Stimulated activated CD4-positive, alpha-beta T cell treated with anti-CD3 and anti-CD28 coated beads, Interleukin-12 subunit alpha, Interleukin-12 subunit beta, amount 100 ng/mL, for 24 hours (primary cell): ENCODE data around the gene RALGPS1.

Source experiments
- DNase-seq, 2 experiments: peaks; one replicate each; pipeline ENCODE4 v3.0.0-alpha.2; 2020; ENCODE audit warnings: low read depth in 2 of 2

RALGPS1 gene

DNA sequence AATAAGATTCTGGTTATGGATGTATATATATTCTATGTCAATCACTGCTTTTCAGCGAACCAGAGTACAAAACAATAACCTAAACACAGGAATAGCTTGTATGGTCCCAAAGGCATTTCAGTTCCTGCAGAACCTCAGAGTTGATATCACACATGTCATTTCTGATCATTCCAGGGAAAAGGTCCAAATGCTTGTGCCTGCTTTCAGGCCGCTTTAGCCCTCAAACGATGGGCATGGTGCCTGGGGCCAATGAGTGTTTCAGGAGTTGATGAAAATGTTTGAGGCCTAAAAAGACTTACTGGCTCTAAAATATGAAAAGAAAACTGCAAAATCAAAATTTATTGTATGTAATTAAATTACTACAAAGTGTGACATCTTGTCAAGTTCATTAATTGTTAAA lies 185.1 kb downstream of the RALGPS1 start:
- no peak for DNase-seq

DNA sequence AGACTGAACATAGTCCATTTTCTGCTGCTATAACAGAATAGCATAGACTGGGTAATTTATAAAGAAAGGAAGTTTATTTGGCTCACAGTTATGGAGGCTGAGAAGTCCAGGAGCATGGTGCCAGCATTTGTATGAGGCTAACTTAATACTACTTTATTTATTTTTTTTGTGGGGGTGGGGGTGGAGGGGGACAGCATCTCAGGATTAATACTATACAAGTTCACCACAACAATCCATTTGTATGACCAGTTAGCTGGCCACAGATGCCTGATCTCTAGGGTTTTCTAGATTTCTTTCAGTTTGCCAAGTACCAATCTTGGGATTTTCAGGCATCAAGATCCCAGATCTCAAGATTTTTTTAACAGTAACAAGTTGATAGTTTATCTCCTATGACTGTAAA lies 187.6 kb downstream of the RALGPS1 start:
- no peak for DNase-seq

DNA sequence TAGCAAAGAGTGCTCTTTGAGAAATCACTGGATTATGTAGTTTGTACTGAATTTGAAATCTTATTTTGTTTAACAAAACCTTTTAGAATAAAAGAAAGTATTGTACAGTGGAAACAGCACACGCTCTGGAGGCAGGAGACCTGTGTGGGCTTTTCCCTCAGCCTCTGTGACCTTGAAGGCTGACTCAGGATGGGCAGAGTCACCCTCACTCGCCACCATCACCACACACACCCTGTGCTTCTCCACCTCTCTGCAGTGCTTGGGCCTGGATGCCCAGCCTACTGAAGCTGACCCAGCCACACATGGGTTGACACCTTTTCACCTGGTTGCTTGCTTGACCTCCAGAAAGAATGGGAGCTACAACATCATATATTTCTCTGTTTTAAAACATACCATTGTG lies 188.2 kb downstream of the RALGPS1 start:
- no peak for DNase-seq

DNA sequence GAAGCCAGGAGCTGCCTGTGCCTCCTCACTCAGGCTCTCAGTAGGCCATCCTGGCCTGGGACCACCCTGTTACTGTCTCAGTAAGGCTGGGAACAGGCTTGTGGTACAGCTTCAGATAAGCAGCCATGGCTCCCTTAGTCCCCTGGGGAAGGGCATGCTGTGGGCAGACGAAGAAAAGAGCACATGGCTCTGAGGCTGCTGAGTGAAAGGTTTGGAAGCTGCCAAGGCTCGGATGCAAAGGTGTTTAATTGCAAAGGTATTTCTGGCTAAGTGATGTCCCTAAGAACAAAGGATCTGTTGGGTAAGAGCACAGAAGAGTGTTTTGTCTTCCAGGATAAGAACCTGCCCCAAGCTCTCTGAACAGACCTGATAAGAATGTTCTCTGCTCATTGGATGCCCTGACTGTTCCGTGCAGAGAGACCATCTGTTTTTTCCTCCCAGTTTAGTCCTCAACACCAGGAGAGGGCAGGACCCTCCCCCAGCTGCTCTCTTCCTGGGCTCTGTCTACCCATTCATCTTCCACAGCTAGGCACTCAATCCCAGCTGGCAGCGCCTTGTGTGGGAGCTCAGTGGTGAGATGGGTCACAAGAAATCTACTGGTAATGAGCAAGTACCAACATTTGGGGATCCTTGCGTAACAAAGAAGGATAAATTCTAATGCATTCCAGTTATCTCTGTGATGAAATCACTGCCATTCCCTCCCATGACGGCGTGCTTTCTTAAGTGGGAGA lies 190.2 kb downstream of the RALGPS1 start:
- no peak for DNase-seq

DNA sequence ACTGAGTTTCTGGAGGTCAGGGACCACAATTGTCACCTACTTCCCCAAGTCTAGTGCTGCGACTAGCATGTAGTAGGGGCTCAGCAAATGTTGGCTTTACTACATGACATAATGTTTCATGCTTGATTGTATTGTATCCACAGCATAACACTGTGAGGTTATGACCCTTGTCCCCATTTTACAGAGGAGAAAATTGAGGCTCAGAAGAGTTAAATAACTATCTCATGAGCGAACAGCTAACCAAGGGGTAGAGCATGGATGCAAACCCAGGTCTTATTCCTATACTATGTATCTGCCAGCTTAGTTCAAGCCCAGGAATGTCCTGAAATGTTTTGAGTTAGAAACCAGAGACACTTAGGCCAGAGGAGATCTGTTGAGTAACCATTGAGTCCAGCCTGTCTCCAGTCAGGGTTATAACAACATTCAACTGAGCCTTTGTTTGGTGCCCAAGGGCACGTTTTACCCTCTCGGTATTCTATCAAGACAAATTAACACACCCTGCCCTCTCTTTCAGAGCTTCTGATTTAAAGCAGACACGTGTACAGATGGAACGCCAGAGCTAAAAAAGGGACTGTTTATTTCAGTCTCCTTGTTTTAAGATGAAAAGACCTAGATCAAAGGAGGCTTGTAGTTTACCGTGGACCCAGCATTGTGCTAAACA lies 191.4 kb downstream of the RALGPS1 start:
- no peak for DNase-seq

DNA sequence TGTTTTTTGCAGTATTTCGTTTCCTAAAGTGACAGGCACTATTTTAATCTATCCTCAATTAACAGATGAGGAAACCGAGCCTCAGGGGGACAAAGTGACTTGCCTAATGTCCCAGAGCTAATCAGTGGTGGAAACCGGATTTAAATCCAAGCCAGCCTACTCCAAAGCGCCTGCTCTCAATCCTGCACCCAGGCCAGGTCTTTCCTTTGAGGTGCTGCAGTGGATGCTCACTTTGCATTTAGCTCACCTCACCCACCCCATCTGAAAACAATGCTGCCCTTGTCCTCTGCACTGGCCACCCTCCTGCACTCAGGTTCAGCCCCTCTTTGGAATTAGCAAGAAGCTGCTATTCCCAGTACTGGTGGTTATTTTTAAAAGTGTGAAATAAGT lies 191.9 kb downstream of the RALGPS1 start:
- DNase-seq: no peak

DNA sequence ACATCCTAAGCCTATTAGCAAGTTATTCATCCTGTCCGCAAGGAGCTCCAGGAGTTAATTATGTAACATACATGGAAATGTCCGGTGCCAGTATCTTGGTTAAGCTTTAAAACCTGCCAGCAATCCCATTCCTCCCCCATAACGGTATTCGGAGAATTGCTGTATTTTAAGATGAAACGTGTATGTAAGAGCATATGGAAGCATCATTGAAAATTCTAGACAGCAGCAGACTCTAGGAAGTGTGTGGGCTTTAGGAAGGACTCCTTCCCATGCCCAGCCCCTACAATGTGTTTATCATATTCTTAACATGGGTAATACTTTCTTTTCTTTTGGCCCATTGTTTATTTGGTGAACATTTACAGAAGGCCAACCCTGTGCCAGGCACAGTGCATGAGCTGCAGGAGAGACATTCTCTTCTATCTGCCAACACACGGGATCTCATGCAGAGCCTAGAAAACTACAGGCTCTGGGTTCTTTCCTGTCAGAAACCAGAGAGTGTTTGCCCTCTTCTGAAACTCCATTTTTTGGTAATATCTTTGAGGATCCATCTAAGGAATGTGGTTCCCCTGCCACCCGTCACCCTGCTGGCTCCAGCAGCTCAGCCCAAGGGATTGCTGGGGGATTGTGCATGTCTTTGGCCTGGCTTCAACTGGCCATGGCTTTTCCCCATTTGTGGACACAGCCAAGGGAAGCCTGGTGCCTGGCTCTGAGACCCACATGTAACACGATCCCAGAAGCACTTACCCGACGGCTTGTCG lies 192.8 kb downstream of the RALGPS1 start:
- DNase-seq: no peak

DNA sequence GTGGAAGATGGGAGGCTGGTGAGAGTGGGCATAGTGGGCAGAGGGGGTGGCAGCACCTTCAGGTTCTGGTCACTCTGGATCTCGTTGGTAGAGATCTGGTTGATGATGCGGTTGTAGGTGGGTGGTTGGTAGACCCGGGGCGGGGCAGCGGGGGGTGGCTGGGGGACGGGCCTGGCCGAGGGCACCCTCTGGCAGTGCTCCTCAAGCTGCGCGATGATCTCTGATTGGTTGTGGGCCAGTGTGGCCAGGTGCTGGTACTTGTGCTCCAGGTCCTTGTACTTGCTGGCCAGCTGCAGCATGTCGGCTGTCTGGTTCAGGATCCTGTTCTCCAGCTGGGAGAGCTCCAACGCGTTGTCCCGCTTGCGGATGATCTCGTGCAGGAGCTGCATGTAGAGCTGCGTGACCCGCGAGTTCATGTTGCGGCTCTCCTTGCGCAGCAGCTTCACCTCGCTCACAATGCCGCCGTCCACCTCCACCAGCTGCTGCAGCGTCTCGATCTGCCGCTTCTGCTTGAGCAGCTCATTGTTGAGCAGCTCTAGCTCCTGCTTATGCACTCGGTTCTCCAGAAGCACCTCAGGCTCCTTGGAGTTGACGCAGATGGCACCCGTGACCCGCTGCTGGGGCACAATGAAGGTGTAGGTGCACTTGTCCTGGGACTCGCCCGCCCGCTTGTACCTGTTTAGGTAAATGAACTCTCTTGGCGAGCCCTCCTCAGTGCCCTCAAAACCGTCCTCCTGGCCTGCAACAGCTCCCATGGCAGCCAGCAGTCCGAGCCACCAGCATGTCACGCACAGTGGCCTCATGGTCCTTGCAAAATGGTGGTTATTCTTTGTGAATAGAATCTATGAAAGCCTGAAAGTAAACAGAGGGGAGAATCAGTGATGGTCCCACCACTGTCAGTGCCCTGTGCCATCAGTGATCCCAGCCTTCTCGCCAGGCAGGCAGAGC lies 193.6 kb downstream of the RALGPS1 start:
- DNase-seq: no peak

DNA sequence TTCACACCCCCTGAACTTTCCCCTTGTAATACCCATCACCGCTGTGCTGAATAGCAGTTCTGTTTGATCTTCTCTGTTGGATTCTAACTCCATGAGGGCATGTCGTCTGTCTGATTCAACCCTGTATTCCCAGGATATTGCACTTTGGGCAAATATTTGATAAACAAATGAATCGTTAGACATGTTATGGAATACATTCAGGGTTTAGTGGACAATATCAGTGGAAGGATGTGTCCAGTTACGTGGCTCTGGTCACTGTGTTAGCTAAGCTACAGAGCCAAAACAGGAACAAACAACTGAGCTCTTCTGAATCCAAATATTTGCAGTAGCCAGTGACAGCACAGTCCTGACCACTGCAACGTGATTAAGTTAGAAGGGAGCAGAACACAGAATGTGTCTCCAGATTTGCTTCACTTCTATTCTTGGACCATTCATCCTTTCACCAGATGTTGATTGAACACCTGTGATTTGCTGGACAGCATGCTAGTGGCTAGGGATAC lies 194.7 kb downstream of the RALGPS1 start:
- no peak for DNase-seq

DNA sequence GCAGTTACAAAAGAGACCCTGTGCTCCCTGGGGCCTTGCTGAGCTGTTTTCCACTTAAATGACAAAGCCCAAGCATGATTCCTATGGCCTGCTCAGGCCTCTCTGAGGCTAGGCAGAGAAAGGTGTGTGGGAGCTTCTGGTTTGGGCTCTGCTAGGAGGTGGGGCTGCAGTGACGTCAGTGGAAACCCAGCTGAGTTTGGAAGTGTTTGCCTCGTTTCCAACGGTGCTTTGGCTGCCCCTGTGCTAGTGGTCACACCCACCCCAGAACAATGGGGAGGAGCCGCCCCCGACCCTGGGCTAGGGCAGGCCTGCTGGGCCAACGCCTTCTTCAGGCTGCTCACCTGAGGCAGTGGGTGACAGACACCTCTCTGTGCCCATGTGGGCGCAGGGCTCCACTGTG lies 197.5 kb downstream of the RALGPS1 start:
- no peak for DNase-seq

DNA sequence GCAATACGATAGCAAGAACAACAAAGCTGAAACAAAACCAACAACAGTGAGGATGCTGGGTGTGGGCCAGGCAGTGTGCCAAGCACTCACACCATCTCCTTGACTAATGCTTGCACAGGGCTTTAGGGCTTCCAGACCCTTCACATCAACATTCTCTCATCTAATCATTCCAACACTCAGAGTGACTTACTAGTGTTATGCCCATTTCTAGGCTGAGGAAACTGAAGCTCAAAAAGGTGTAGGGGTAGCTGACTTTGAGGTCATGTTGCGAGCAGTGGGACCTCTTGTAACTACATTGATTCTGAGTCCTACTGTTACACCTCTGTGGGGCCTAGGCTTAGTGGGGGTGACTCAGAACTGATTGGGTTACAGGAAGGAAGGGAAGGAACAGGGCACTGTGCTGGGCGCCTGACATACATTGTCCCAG lies 198.2 kb downstream of the RALGPS1 start:
- DNase-seq: no peak

DNA sequence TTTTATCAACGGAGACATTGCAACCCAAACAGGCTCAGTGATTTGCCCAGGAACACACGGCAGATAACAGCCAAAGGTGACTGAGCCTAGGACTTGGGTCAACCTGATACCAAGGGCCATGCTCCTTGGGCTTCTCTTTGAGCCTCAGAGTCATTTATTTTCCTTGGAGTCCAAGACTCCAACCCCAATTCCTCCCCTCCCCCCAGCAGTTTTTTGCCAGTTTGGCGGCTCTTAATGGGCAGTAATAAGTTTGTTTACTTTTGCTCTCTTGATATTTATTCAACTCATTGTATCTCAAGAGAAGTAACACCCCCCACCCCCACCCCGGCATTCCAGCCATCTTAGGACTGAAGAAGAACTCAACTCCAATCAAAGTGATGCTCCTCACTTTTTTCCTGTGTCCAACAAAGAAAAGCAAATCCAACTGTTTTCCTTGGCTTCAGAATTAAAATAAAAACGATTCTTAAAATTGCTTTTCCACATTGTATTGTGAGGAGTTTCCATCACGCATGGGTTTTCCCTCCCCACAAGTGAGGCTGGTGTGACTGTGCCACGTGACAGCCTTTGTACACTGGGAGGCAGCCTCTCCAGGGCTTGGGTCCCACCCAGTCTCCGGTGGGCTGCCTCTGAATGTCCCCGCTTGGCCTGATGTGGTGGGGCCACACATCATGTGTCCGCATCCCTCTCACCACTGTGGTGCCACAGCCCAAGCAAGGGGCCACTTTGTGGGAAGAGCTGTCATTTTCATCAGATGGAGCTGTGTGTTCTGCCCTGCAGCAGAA lies 198.8 kb downstream of the RALGPS1 start:
- DNase-seq: no peak

DNA sequence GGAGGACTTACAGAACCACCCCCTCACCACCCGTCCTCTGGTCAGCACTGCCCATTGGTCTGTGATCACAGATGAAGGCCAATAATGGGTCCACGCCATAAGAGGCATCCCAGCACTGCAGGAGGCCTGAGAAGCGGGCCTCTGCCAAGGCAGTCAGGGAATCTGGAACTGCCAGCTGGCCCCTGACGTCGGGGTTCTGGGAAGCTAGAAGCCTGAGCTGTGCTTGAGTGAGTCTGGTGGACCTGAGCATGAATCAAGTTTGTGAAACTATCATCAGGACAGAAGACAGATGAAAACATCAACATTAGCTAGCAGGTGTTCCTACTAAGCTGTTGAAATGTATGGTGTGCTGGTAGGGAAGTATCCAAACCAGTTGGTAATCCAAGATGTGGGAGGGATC lies 200.0 kb downstream of the RALGPS1 start:
- no peak for DNase-seq

DNA sequence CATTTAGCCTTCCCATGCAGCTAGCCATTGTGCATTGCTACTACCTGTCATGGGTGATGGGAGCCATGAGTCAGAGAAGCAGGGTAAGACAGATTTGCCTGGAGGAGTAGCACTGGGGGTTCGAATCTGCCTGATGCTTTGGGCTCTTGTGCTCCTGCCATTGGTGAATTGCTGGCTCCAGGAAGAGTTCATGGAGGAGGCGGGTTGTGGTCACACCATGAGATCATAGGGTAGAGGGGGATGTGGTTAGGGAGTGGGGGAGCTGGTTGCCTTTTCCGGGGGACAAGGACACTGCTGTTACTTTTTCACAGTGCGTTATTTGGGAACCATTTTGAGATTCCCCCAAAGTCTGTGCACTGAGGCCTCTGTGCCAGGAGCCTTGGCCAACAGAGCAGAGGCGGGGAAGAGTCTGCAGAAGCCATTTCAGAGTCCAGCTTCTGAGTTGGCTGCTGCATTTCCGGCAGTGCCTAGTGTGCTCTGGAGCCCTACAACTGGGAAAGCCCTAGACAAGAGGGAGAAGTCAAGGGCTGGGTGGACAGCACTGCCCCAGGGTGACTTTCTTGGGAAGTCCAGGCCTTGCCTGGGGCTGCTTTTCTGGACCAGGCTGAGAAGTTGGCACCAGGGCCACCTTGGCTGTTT lies 201.6 kb downstream of the RALGPS1 start:
- no peak for DNase-seq

DNA sequence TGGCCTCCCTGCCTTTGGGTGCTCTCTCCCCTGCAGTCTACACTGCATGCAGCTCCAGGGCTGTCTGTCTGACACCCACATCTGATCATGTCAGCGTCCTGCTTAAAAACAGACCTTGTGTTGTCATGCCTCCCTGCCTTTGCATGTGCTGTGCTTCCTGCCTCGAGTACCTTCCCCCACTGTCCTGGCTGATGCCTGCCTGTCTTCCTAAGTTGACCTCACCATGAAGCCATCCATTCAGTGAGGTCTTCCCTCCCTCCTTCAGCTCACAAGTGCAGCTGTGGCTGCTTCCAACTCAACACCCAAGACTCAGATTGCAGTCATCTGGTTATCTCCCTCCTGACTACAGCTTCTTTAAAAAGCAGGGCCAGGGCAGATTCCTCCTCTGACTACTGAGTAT lies 202.4 kb downstream of the RALGPS1 start:
- no peak for DNase-seq

DNA sequence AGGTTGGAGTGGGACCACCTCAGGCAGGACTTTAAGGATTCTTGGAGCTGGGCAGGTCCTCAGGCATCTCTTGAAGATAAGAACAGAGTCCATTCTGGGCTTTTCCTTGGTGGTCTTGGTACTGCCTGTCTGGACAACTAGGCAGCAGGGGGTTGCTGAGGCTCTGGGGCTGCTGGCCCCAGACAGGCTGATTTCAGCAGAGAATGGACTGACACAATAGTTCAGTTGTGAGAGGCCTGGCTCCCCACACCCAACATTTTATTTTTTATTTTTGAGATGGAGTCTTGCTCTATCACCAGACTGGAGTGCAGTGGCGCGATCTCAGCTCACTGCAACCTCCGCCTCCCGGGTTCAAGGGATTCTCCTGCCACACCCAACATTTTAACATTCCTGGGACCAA lies 203.2 kb downstream of the RALGPS1 start:
- no peak for DNase-seq

DNA sequence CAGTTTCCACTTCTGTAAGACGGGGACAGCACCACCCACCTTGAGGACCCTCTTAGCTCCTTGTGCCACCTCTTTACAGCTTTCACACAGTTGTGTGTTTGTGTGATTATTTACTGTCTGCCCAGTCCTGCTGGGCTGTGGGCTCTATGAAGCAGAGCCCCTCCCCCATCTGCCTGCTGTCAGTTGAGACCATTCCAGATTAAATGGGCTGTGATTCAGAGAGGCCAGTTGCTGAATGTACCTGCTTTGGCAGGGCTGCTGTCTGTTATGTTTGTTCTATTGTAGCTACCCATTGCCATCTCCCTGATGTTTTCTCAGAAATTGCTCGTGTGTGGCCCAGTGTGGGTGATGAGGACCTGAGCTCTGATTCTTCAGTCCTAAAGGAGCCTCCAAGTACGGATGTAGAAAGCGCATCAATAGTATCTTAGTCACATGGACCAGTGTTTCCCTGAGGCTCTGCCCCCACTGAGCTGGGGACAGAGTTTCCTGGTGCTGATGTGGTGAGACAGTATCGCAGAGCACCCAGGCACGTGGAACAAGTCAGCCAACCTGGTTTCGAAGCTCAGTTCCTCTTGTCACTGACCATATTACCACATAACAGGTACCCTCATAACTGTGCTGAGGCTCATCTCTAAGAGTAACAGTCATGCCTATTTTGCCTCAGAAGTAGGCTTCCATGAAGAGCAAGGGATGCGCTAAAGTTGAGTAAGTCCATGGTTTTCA lies 204.2 kb downstream of the RALGPS1 start:
- no peak for DNase-seq

DNA sequence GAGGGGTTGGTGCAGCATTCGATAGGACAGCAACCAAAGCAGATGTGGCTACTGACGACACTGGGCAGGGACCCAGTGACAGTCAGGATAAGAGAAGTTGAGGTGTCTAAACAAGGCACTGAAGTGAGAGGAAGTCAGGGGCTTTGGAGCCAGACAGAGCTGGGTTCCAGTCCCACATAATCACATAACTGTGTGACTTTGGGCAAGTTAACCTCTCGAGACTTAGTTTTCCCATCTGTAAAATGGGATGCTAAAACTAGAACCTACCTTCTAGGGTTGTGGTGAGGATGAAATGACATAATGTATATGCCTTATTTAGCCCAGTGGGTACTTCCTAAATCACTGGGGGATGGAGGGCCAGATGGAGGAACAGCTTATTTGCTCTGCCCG lies 204.7 kb downstream of the RALGPS1 start:
- DNase-seq: no peak

DNA sequence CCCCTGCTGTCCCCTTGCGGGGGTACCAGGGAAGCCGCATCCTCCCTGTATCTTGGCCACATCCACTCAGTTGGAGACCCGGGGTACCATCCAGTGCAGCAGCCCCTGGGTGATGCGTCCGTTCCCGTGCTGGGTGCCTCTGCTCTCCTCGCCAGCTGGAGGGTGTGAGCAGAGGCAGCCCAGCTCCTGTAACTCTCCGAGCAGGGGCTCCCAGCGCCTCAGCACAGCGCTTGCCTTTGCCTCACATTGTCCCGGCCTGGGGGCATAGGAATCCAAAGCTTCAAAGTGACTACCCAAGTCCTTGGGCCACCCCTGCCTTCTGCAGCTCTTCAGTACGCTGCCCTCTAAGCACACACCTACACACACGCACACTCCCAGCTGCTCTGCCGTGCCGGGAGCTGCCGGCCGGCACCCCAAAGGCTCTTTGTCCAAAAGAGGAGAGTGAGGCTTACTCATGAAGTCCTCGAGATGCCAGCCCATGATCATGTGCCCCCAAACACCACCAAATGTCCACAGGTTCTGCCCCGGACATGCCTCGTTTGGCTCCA lies 207.1 kb downstream of the RALGPS1 start:
- DNase-seq: no peak
